ENCODE measurements around the gene FBXO40. TPM values are rescaled to one million over a fixed set of nuclear protein-coding genes. Genes with fewer than 3 reads are reported as not detected.

The FBXO40 gene
- total RNA-seq, 2 experiments from 2014 or later = not detected

- POLR2A ChIA-PET = interaction anchor here (0.6 to 0.7 kb wide), 2 partner anchors 56 to 1248 kb away, joined by 3 to 4 read pairs; no protein-coding TSS in a partner anchor
- DNase-seq (no peak), ATAC-seq (ENCODE audit: low read depth) (no peak)
- peak overlapping the region; percentile 9 for H3K27ac Mint-ChIP-seq
- no peaks in the 10 kb centered on the region for H3K27me3 Mint-ChIP-seq
- no peaks in the 10 kb centered on the region for H3K4me1 Mint-ChIP-seq
- H3K36me3 Mint-ChIP-seq = peaks cover 43% of the 10 kb centered on the region
- no peak overlapping the region for H3K4me3 Mint-ChIP-seq
- H3K9me3 Mint-ChIP-seq = no peaks in the 10 kb centered on the region
Measured at GRCh38 chr3:121630355-121630754, 37.2 kb downstream of the FBXO40 start.

GRCh38 chr3:121637922-121638321 is 44.7 kb downstream of the FBXO40 start:
- H3K27me3 Mint-ChIP-seq = no peaks in the 10 kb centered on the region
- ATAC-seq (ENCODE audit: low read depth) (no peak), DNase-seq (no peak)
- H3K36me3 Mint-ChIP-seq = peaks cover 65% of the 10 kb centered on the region
- H3K4me1 Mint-ChIP-seq = peaks cover 3% of the 10 kb centered on the region
- H3K9me3 Mint-ChIP-seq = no peaks in the 10 kb centered on the region
- H3K27ac Mint-ChIP-seq = no peak overlapping the region
- POLR2A ChIA-PET = no interaction called here
- H3K4me3 Mint-ChIP-seq = no peak overlapping the region

- ATAC-seq (ENCODE audit: low read depth) (no peak), DNase-seq (no peak)
- Mint-ChIP-seq H3K36me3 (peaks cover 63% of the 10 kb centered on the region), H3K9me3 (no peaks in the 10 kb centered on the region), H3K4me1 (peaks cover 4% of the 10 kb centered on the region), H3K27me3 (no peaks in the 10 kb centered on the region), H3K27ac (no peak overlapping the region), H3K4me3 (no peak overlapping the region)
- POLR2A ChIA-PET = no interaction called here
Measured at GRCh38 chr3:121641127-121641526, 47.9 kb downstream of the FBXO40 start.

GRCh38 chr3:121642601-121643314 is 49.6 kb downstream of the FBXO40 start:
- DNase-seq = no peak
- H3K9me3 Mint-ChIP-seq = no peaks in the 10 kb centered on the region
- no peaks in the 10 kb centered on the region for H3K27me3 Mint-ChIP-seq
- H3K4me3 Mint-ChIP-seq = no peak overlapping the region
- no peak for ATAC-seq (ENCODE audit: low read depth)
- no peak overlapping the region for H3K27ac Mint-ChIP-seq
- POLR2A ChIA-PET = no interaction called here
- H3K4me1 Mint-ChIP-seq = peaks cover 7% of the 10 kb centered on the region
- H3K36me3 Mint-ChIP-seq = peaks cover 57% of the 10 kb centered on the region

- DNase-seq (no peak), ATAC-seq (ENCODE audit: low read depth) (no peak)
- POLR2A ChIA-PET = no interaction called here
- Mint-ChIP-seq H3K27ac (no peak overlapping the region), H3K4me1 (peaks cover 9% of the 10 kb centered on the region), H3K4me3 (no peak overlapping the region), H3K36me3 (peaks cover 52% of the 10 kb centered on the region), H3K27me3 (no peaks in the 10 kb centered on the region), H3K9me3 (no peaks in the 10 kb centered on the region)
Measured at GRCh38 chr3:121645054-121645453, 51.9 kb downstream of the FBXO40 start.

- ATAC-seq (ENCODE audit: low read depth) (no peak), DNase-seq (no peak)
- H3K9me3 Mint-ChIP-seq = no peaks in the 10 kb centered on the region
- no peak overlapping the region for H3K27ac Mint-ChIP-seq
- H3K4me1 Mint-ChIP-seq = peaks cover 26% of the 10 kb centered on the region
- no peak overlapping the region for H3K4me3 Mint-ChIP-seq
- POLR2A ChIA-PET = interaction anchor here (1.7 kb wide), 1 partner anchor 12 kb away, joined by 10 read pairs; the partner anchor contains the start of gene HCLS1
- peaks cover 60% of the 10 kb centered on the region for H3K36me3 Mint-ChIP-seq
- H3K27me3 Mint-ChIP-seq = no peaks in the 10 kb centered on the region
Measured at GRCh38 chr3:121648219-121648958, 55.2 kb downstream of the FBXO40 start.

GRCh38 chr3:121649645-121650044 is 56.5 kb downstream of the FBXO40 start:
- ATAC-seq (ENCODE audit: low read depth) (no peak), DNase-seq (no peak)
- Mint-ChIP-seq H3K4me3 (no peak overlapping the region), H3K4me1 (peaks cover 37% of the 10 kb centered on the region), H3K36me3 (peaks cover 59% of the 10 kb centered on the region), H3K27ac (no peak overlapping the region), H3K27me3 (no peaks in the 10 kb centered on the region), H3K9me3 (no peaks in the 10 kb centered on the region)
- POLR2A ChIA-PET = no interaction called here

- Mint-ChIP-seq H3K4me1 (peaks cover 46% of the 10 kb centered on the region), H3K4me3 (no peak overlapping the region), H3K27ac (no peak overlapping the region), H3K27me3 (no peaks in the 10 kb centered on the region), H3K9me3 (no peaks in the 10 kb centered on the region), H3K36me3 (peaks cover 64% of the 10 kb centered on the region)
- DNase-seq (no peak), ATAC-seq (ENCODE audit: low read depth) (no peak)
- POLR2A ChIA-PET = interaction anchor here (1.5 kb wide), 1 partner anchor 9 kb away, joined by 6 read pairs; the partner anchor contains the start of gene HCLS1
Measured at GRCh38 chr3:121651684-121652083, 58.5 kb downstream of the FBXO40 start.

GRCh38 chr3:121654493-121655385 is 61.6 kb downstream of the FBXO40 start:
- H3K27ac Mint-ChIP-seq = peak overlapping the region; percentile 74
- POLR2A ChIA-PET = interaction anchor here (0.7 to 2.6 kb wide), 3 partner anchors 13 to 94 kb away, joined by 4 to 8 read pairs (median 8); partner anchors contain the start of gene GOLGB1
- no peaks in the 10 kb centered on the region for H3K9me3 Mint-ChIP-seq
- peaks cover 64% of the 10 kb centered on the region for H3K4me1 Mint-ChIP-seq
- DNase-seq (no peak), ATAC-seq (ENCODE audit: low read depth) (peak; percentile 90)
- peak overlapping the region; percentile 26 for H3K4me3 Mint-ChIP-seq
- H3K27me3 Mint-ChIP-seq = no peaks in the 10 kb centered on the region
- peaks cover 76% of the 10 kb centered on the region for H3K36me3 Mint-ChIP-seq

- Mint-ChIP-seq H3K9me3 (no peaks in the 10 kb centered on the region), H3K4me1 (peaks cover 52% of the 10 kb centered on the region), H3K27ac (peak overlapping the region; percentile 100), H3K4me3 (peak overlapping the region; percentile 96), H3K36me3 (peaks cover 61% of the 10 kb centered on the region), H3K27me3 (no peaks in the 10 kb centered on the region)
- POLR2A ChIA-PET = interaction anchor here (2.0 to 2.8 kb wide), 3 partner anchors 11 to 757 kb away, joined by 5 to 23 read pairs (median 10); partner anchors contain the start of genes GOLGB1 and WDR5B
- DNase-seq (no peak), ATAC-seq (ENCODE audit: low read depth) (no peak)
Measured at GRCh38 chr3:121658716-121659435, 65.7 kb downstream of the FBXO40 start.

GRCh38 chr3:121659586-121659985 is 66.4 kb downstream of the FBXO40 start:
- POLR2A ChIA-PET = interaction anchor here (0.5 to 2.8 kb wide), 5 partner anchors 12 to 1436 kb away, joined by 3 to 23 read pairs (median 10); partner anchors contain the start of genes GOLGB1 and WDR5B
- peak overlapping the region; percentile 96 for H3K4me3 Mint-ChIP-seq
- H3K4me1 Mint-ChIP-seq = peaks cover 46% of the 10 kb centered on the region
- H3K36me3 Mint-ChIP-seq = peaks cover 63% of the 10 kb centered on the region
- DNase-seq (no peak), ATAC-seq (ENCODE audit: low read depth) (no peak)
- H3K27ac Mint-ChIP-seq = peak overlapping the region; percentile 100
- no peaks in the 10 kb centered on the region for H3K27me3 Mint-ChIP-seq
- H3K9me3 Mint-ChIP-seq = no peaks in the 10 kb centered on the region

GRCh38 chr3:121660356-121661171 is 67.4 kb downstream of the FBXO40 start, which contains the start of gene HCLS1:
Gene HCLS1, minus strand, starts transcription at chr3:121660903. Its CDS starts 2,556 bp downstream, at chr3:121658347.
- ATAC-seq (ENCODE audit: low read depth) (peak; percentile 86), DNase-seq (peak; percentile 80)
- H3K9me3 Mint-ChIP-seq = no peaks in the 10 kb centered on the region
- H3K4me3 Mint-ChIP-seq = peak within 1 kb of the TSS; percentile 96
- H3K36me3 Mint-ChIP-seq = peaks cover 65% of the 10 kb centered on the region
- no peaks in the 10 kb centered on the region for H3K27me3 Mint-ChIP-seq
- POLR2A ChIA-PET = interaction anchor here (0.5 to 2.8 kb wide), 16 partner anchors 9 to 756 kb away, joined by 3 to 23 read pairs (median 4); partner anchors contain the start of genes FAM162A, GOLGB1, POLQ and WDR5B
- H3K27ac Mint-ChIP-seq = peak within 1 kb of the TSS; percentile 100
- peaks cover 44% of the 10 kb centered on the region for H3K4me1 Mint-ChIP-seq
